Activated B cell treated with CpG ODN at 0.5 μM for 24 hours (primary cell): ENCODE data around the gene PLBD1. TPM values are rescaled to one million over a fixed set of nuclear protein-coding genes. Genes with fewer than 3 reads are reported as not detected.

Source experiments
- ATAC-seq: fragments of 200-7000 bp; cut with Tn5 transposase; one replicate; pipeline ENCODE4 v1.10.0; 2021; ENCODE audit warnings: low read depth, mild to moderate bottlenecking, moderate library complexity
- CTCF ChIA-PET: fragments of 350-600 bp; sonication (Branson Sonifier 250); formaldehyde crosslinking; loops from one replicate; lab custom pipeline; 2021; ENCODE audit warnings: antibody characterized with exemption; lab: Charles Lee
- POLR2A ChIA-PET: fragments of 350-600 bp; sonication (Branson Sonifier 250); formaldehyde crosslinking; loops from one replicate; lab custom pipeline; 2021; ENCODE audit warnings: antibody characterized with exemption; lab: Charles Lee
- DNase-seq: peaks from one replicate; pipeline ENCODE4 v3.0.0; 2022
- H3K27ac Mint-ChIP-seq: one replicate; pipeline ENCODE4 v1.8.0; 2020; ENCODE audit warnings: mixed read lengths
- H3K27me3 Mint-ChIP-seq: one replicate; pipeline ENCODE4 v1.8.0; 2021; ENCODE audit warnings: mixed read lengths
- H3K36me3 Mint-ChIP-seq: one replicate; pipeline ENCODE4 v1.8.0; 2021; ENCODE audit warnings: low read depth, mixed read lengths
- H3K4me1 Mint-ChIP-seq: one replicate; pipeline ENCODE4 v1.8.0; 2021; ENCODE audit warnings: mixed read lengths
- H3K4me3 Mint-ChIP-seq: one replicate; pipeline ENCODE4 v1.8.0; 2020; ENCODE audit warnings: mild to moderate bottlenecking, mixed read lengths
- H3K9me3 Mint-ChIP-seq: one replicate; pipeline ENCODE4 v1.8.0; 2020; ENCODE audit warnings: mixed read lengths
- CTCF ChIP-seq: fragments of 200-600 bp; IDR thresholded peaks from one replicate; pipeline ENCODE4 v1.8.0; 2022; ENCODE audit warnings: antibody characterized with exemption, mild to moderate bottlenecking
- intact Hi-C: fragments of 100-400 bp; cut with micrococcal nuclease; formaldehyde crosslinking; loops from one replicate; pipeline ENCODE4 v1.15.1; 2024
- total RNA-seq: library from RNA; stranded (reverse); gene quantifications from 2 replicates; pipeline ENCODE4 v1.2.3, GENCODE V29; 2022

Gene PLBD1
- total RNA-seq, 1 donor from 2014 or later, result 0.33 TPM

- CTCF ChIA-PET, result no interaction called here
- DNase-seq, result no peak
- Mint-ChIP-seq H3K27me3 (no peaks in the 10 kb centered on the region), H3K27ac (no peak overlapping the region), H3K4me1 (no peaks in the 10 kb centered on the region), H3K36me3 (peaks cover 90% of the 10 kb centered on the region), H3K9me3 (no peaks in the 10 kb centered on the region), H3K4me3 (no peak overlapping the region)
- POLR2A ChIA-PET, result no interaction called here
- no peak for ATAC-seq
- no peak for TF ChIP-seq CTCF
- intact Hi-C loops, result no loop called here
Observed at GRCh38 chr12:14495326-14495725, 72.4 kb downstream of the PLBD1 start.

- CTCF ChIA-PET, result no interaction called here
- DNase-seq (no peak), ATAC-seq (no peak)
- Mint-ChIP-seq H3K36me3 (peaks cover 92% of the 10 kb centered on the region), H3K27ac (no peak overlapping the region), H3K9me3 (no peaks in the 10 kb centered on the region), H3K4me1 (no peaks in the 10 kb centered on the region), H3K27me3 (no peaks in the 10 kb centered on the region), H3K4me3 (no peak overlapping the region)
- TF ChIP-seq CTCF, result no peak
- intact Hi-C loops, result no loop called here
- POLR2A ChIA-PET, result interaction anchor here (0.6 kb wide), 1 partner anchor 121 kb away, joined by 7 read pairs; no protein-coding TSS in a partner anchor
Observed at GRCh38 chr12:14482886-14483285, 84.8 kb downstream of the PLBD1 start.

- Mint-ChIP-seq H3K27me3 (no peaks in the 10 kb centered on the region), H3K4me1 (no peaks in the 10 kb centered on the region), H3K9me3 (no peaks in the 10 kb centered on the region), H3K27ac (no peak overlapping the region), H3K36me3 (peaks cover 92% of the 10 kb centered on the region), H3K4me3 (no peak overlapping the region)
- CTCF ChIA-PET, result no interaction called here
- POLR2A ChIA-PET, result interaction anchor here (0.6 kb wide), 1 partner anchor 120 kb away, joined by 7 read pairs; no protein-coding TSS in a partner anchor
- intact Hi-C loops, result no loop called here
- ATAC-seq (no peak), DNase-seq (no peak)
- TF ChIP-seq CTCF, result no peak
Observed at GRCh38 chr12:14482361-14482760, 85.3 kb downstream of the PLBD1 start.

- ChIA-PET CTCF (interaction anchor here (1.1 kb wide), 1 partner anchor 26 kb away, joined by 3 read pairs; no protein-coding TSS in a partner anchor), POLR2A (no interaction called here)
- Mint-ChIP-seq H3K27me3 (no peaks in the 10 kb centered on the region), H3K27ac (no peak overlapping the region), H3K36me3 (peaks cover 85% of the 10 kb centered on the region), H3K4me1 (no peaks in the 10 kb centered on the region), H3K9me3 (no peaks in the 10 kb centered on the region), H3K4me3 (no peak overlapping the region)
- no peak for TF ChIP-seq CTCF
- DNase-seq (no peak), ATAC-seq (no peak)
- intact Hi-C loops, result loop anchor here (2.0 kb wide), 1 partner anchor 14 kb away; no protein-coding TSS in a partner anchor
Observed at GRCh38 chr12:14481201-14481600, 86.5 kb downstream of the PLBD1 start.

GRCh38 chr12:14479004-14479403 is 88.7 kb downstream of the PLBD1 start:
- H3K4me1 Mint-ChIP-seq, result no peaks in the 10 kb centered on the region
- no peak overlapping the region for H3K4me3 Mint-ChIP-seq
- intact Hi-C loops, result no loop called here
- H3K9me3 Mint-ChIP-seq, result peaks cover 5% of the 10 kb centered on the region
- ChIA-PET POLR2A (no interaction called here), CTCF (no interaction called here)
- H3K27me3 Mint-ChIP-seq, result no peaks in the 10 kb centered on the region
- TF ChIP-seq CTCF, result no peak
- H3K36me3 Mint-ChIP-seq, result peaks cover 84% of the 10 kb centered on the region
- ATAC-seq, result no peak
- H3K27ac Mint-ChIP-seq, result no peak overlapping the region
- DNase-seq, result no peak
